Fibroblast of peridontal ligament (primary cell): ENCODE measurements around the gene TFIP11.

Source experiments
- DNase-seq: peaks from one replicate; pipeline ENCODE4 v3.0.0-alpha.2; 2010; ENCODE audit errors: extremely low read depth

The TFIP11 gene

GRCh38 chr22:26479043-26479791, 33.1 kb downstream of the TFIP11 start:
- DNase-seq: peak; percentile 35

DNA sequence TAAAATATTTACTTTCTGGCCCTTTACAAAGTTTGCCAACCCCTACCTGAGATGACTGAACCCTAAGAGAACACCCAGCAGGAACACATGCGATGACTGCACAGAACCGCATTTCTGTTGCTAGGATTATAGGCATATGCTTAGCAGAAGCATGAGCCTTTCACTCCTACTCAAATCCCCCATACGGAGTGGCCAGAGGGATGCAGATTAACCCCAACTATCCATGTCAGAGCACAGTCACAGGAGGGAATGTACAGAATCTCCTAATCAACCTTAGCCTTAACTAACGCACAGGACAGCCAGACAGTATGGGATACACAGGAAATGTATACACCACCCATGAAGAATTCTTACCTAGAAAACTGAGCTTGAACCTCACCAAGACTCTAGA, 34.9 kb downstream of the TFIP11 start:
- no peak for DNase-seq

- peak; percentile 39 for DNase-seq
These were observed 35.5 kb downstream of the TFIP11 start for GRCh38 chr22:26476705-26477340.

GRCh38 chr22:26474682-26475081, 37.6 kb downstream of the TFIP11 start:
- no peak for DNase-seq

GRCh38 chr22:26471522-26471921, 40.8 kb downstream of the TFIP11 start:
- peak; percentile 29 for DNase-seq

GRCh38 chr22:26470807-26471206, 41.5 kb downstream of the TFIP11 start:
- DNase-seq: no peak

DNA sequence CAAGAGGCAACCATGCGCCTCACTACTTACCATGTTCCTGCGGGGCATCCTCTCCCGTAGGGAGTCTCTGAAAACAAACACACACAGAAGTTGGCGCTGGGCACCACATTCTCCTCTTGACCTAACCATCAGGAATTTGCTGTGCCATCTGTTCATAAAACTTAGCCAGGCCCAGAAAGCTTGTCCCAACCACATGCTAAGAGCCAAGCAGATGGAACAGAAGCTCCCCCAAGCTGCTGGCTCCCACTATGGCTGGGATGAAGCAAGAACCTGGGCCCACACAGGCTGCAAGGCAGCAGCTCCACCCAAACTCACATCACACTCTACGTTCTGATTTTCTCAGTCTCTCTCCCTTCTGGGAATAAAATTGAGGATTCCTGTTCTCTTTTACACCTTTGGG, 46.1 kb downstream of the TFIP11 start:
- DNase-seq: peak; percentile 88

GRCh38 chr22:26464312-26464711, 48.0 kb downstream of the TFIP11 start:
- no peak for DNase-seq

DNA sequence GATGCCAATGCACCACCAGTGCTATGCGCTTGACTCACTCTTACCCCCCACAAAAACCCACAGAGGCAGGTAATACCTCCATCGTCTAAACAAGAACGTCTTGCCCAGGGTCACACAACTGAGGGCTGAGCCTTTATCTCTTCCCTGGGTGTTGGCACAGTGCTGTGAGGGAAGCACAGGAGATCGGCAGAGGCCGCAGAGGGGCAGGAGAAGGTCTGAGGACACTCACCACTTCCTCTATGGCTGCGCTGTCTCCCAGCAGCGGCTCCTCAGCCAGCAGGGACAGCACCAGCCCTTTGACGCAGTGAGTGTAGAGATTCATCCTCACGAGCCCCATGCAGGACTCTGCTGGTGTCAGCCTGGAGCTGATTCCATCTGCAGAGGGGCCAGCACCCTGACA, 48.6 kb downstream of the TFIP11 start:
- DNase-seq: no peak

GRCh38 chr22:26463101-26463661, 49.1 kb downstream of the TFIP11 start:
- DNase-seq: no peak

DNA sequence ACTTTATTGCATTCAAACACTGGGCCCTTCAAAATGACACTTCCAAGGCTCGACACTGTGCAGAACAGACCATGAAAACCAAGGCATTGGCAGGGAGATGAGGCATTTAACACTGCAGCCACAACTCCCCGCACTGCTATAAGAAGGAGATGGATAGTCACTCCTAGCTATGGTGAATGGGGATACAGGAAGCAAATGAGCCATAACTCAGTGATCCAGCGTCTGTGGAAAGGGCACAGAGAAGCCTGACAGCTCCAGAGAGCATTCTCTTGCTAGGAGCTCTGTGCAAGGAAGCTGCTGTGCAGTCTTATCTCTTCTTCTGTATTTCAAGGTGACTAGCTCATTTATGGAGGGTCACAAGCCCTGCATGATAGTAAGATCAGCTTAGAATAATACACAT, 49.6 kb downstream of the TFIP11 start:
- DNase-seq: no peak

GRCh38 chr22:26462051-26462450, 50.2 kb downstream of the TFIP11 start:
- no peak for DNase-seq

DNA sequence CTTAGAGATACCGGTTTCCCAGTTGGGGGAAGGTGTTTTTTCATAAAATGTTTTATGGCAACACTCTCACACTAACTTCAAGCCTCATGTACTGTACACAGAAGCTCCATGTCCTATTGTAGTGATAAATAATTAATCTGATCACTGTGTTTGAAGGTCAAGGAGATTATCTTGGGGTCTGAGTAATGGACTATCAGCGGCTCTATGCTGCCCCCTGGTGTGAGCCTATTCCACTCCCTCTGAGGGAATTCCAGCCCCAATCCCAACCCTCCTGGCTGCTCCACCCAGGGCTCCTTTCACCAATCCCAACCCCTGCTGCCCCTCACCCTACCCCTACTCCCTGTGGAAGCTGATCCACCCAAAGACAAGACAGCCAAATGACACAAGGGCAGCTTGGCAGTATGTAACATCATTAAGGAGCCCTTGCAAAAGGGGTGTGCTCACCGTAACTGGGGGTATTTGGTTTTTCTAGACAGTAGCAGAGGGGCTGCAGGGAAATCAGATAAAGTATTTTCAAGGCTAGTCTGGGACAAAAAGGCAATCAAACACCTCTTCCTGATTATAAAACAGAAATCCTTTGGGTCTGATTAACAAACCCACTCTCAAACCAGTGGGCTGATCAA, 51.0 kb downstream of the TFIP11 start:
- DNase-seq: peak; percentile 58

DNA sequence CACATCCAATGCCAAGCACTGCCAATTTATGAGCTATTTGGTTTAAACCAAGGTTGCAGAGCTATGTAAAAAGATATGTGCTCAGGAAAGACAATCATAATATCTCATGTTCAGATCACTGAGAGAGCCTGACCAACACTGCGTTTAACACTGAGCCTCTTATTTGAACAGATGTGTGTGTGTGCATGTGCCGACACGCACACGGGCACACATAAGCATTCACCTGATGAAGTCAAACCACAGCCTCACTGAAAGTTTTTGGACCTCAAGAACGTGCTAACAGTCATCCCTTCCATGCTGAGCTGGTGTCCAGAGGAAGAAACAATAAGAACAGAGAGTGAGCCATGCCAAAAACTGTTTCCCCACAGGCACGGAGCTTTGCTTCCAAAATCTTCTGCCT, 52.1 kb downstream of the TFIP11 start:
- no peak for DNase-seq

DNA sequence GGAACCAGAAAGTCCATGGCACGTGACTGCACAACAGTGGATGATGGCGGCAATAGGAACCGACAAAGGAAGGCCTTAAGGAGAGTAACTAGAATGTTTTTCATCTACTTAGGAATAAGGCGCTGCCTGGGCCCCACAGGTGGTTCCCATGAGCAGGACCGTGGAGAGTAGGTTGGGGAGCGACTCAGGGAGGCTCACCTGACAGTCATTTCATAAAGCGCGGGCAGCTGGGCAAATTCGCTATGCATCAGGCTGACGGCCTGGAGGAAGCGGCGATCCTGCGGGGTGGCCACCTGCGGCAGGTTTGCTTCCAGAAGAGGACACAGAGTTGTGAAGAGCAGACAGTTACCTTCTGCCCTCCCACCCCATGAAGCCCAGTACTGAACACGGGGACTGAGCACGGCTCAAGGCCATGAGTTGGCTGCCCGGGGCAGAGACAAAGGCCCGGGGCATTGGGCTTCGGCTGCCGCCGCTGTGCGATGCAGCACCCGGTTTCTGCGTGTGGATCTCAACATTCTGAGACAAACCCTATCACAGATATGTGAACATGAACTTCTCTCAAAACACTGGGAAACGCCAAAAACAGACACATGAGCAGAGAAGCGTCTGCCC, 54.5 kb downstream of the TFIP11 start:
- DNase-seq: no peak

DNA sequence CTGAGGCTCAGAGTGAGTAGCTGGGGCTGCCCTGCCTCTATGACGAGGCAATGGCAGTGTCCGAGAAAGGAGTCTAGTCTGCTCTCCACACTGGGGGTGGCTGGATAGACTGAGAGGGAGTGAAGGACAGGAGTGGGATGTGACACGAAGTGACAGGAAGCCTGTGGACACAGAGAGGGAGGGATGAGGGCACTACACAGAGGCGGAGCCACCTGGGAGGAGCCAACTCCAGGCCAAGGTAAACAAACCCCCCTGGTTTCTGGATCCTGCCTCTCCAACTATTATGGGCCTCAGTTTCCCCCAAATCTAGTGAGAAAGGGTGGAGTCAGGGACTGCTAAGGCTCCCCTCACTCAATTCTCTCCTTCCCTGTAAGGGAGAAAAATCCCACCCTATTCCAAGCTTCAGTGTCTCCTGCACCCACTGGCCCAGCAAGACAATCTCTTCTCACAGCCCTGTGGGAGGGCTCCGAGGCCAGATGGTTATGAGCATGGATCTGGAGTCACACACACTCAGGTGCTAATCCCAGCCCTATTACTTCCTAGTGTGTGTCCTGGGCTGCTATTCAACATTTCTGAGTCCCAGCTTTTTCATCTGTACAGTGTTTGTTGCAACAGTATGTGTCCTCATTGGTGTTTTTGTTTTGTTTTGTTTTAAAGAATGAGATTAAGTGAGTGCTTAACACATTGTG, 58.3 kb downstream of the TFIP11 start:
- no peak for DNase-seq

GRCh38 chr22:26453216-26453615, 59.1 kb downstream of the TFIP11 start:
- no peak for DNase-seq

- DNase-seq: no peak
These were observed 59.8 kb downstream of the TFIP11 start for GRCh38 chr22:26452236-26453016.

DNA sequence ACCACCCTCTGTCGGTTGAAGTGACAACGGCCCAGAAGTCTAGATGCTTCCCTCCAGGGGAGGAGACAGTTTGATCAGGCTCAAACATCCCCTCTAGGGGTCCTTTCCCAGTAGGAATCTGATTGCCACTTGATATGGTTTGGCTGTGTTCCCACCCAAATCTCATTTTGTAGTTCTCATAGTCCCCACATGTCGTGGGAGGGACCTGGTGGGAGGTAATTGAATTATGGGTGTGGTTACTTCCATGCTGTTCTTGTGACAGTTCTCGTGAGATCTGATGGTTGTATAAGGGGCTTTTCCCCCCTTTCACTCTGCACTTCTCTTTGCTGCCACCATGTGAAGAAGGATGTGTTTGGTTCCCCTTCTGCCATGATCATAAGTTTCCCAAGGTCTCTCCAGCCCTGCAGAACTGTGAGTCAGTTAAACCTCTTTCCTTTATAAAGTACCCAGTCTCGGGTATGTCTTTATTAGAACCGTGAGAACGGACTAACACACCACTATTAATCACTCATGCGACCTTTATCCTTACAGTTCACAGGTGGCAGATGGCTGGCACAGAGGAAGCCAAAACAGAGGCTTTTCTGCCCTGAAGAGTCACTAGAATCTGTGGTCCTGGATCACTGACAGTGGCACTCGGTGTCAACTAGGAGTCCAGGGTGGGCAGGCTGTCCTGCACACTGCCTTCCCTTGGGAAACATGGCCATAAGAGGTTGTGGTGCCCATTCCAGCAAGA, 61.7 kb downstream of the TFIP11 start:
- DNase-seq: no peak

DNA sequence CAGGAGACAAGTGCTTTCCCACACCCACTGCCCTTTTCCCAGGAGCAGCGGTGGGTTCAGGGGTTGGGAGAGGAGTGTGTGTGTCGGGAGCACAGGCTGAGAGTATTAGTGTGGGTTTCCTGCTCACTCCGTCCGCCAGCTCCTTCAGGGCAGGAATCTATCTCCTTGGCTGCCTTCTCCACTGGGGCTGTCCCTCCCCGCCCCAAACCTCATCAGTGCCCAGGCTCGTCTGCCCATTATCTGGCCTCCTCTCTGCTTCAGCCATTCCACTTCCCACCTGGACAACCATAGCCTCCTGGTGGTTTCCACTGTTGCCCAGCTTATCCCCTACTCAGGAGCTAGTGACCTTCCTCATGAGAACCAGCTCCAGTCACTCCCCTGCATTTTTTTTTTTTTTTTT, 63.3 kb downstream of the TFIP11 start:
- no peak for DNase-seq
